Measurements from ENCODE around the gene ECE1. TPM values are rescaled to one million over a fixed set of nuclear protein-coding genes. Genes with fewer than 3 reads are reported as not detected.

The ECE1 gene
- total RNA-seq, 4 donors from 2014 or later, result 55.9 to 149 (median 112) TPM

DNA sequence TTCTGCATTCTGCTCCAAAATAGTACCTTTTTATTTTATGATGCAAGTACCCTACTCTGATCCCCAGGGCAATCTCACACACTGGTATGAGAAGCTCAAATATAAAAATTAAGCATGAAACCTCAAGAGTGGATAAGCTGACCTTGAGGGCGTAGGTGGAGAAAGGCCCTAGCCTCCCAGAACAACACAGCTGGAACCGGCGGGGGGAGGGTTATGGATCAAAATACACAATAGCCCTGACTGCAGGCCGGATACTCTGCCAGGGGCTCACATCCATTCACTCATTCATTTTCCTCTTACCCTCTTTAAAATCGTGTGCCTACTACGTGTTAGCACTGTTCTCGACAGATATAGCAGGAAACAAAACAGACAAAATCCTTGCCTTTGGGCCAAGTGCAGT, 32.8 kb upstream of the ECE1 start:
- WGBS, 2 donors (ENCODE audit: low coverage in 1 of 2), result 72 to 73% methylated on average over 6 to 7 of the region's 7 CpGs
- TF ChIP-seq POLR2A (IDR thresholded peaks at IDR 0.05) (no peak), CTCF (IDR thresholded peaks at IDR 0.05) (no peak), POLR2AphosphoS5 (IDR thresholded peaks at IDR 0.05) (no peak), EP300 (IDR thresholded peaks at IDR 0.05; ENCODE audit: low read depth) (no peak)
- in situ Hi-C loops (cut with MboI; ENCODE audit: low pct_ligation_motif_present in 1 of 4, low pct_unique_long_range_greater_than_20kb in 1 of 4, low sequenced_read_pairs in 3 of 4), result no loop called here
- Histone ChIP-seq H3K4me1 (peaks cover 73 to 100% (median 82%) of the 10 kb centered on the region in 4 donors), H3K36me3 (no peaks in the 10 kb centered on the region), H3K9me3 (no peaks in the 10 kb centered on the region), H3K4me3 (no peak overlapping the region), H3K27ac (peak overlapping the region; percentile 73 to 90 (median 82)), H3K27me3 (no peaks in the 10 kb centered on the region)
- DNase-seq, result no peak
- intact Hi-C loops (cut with DNase I; ENCODE audit: low total_unique reads), result no loop called here

- 32 to 66% methylated on average over 3 to 6 of the region's 6 CpGs for WGBS, 2 donors (ENCODE audit: low coverage in 1 of 2)
- in situ Hi-C loops (cut with MboI; ENCODE audit: low pct_ligation_motif_present in 1 of 4, low pct_unique_long_range_greater_than_20kb in 1 of 4, low sequenced_read_pairs in 3 of 4) (no loop called here), intact Hi-C loops (cut with DNase I; ENCODE audit: low total_unique reads) (no loop called here)
- TF ChIP-seq POLR2AphosphoS5 (IDR thresholded peaks at IDR 0.05) (no peak), EP300 (IDR thresholded peaks at IDR 0.05; ENCODE audit: low read depth) (no peak), POLR2A (IDR thresholded peaks at IDR 0.05) (no peak), CTCF (IDR thresholded peaks at IDR 0.05) (no peak)
- Histone ChIP-seq H3K36me3 (no peaks in the 10 kb centered on the region), H3K9me3 (no peaks in the 10 kb centered on the region), H3K27me3 (no peaks in the 10 kb centered on the region), H3K4me1 (peaks cover 75 to 100% (median 83%) of the 10 kb centered on the region in 4 donors), H3K4me3 (no peak overlapping the region), H3K27ac (peak overlapping the region; percentile 73 to 90 (median 82))
- no peak for DNase-seq
These were observed 32.4 kb upstream of the ECE1 start for GRCh38 chr1:21322681-21323016.

- peaks cover 74 to 100% (median 80%) of the 10 kb centered on the region in 4 donors for H3K4me1 ChIP-seq
- TF ChIP-seq CTCF (IDR thresholded peaks at IDR 0.05), result no peak
- TF ChIP-seq POLR2AphosphoS5 (IDR thresholded peaks at IDR 0.05), result no peak
- no peak for TF ChIP-seq EP300 (IDR thresholded peaks at IDR 0.05; ENCODE audit: low read depth)
- TF ChIP-seq POLR2A (IDR thresholded peaks at IDR 0.05), result no peak
- no peaks in the 10 kb centered on the region for H3K9me3 ChIP-seq
- no peaks in the 10 kb centered on the region for H3K27me3 ChIP-seq
- intact Hi-C loops (cut with DNase I; ENCODE audit: low total_unique reads) (no loop called here), in situ Hi-C loops (cut with MboI; ENCODE audit: low pct_ligation_motif_present in 1 of 4, low pct_unique_long_range_greater_than_20kb in 1 of 4, low sequenced_read_pairs in 3 of 4) (no loop called here)
- DNase-seq, result no peak
- WGBS, 2 donors (ENCODE audit: low coverage in 1 of 2), result 88% methylated on average over 9 of the region's 9 CpGs; no CpG with 5 or more reads in 1 of the 2 donors
- H3K36me3 ChIP-seq, result no peaks in the 10 kb centered on the region
- no peak overlapping the region for H3K4me3 ChIP-seq
- H3K27ac ChIP-seq, result peak overlapping the region; percentile 73 to 90 (median 82)
These were observed 31.9 kb upstream of the ECE1 start for GRCh38 chr1:21321963-21322680.

GRCh38 chr1:21320410-21321108, 30.3 kb upstream of the ECE1 start:
- Histone ChIP-seq H3K4me1 (peaks cover 60 to 96% (median 66%) of the 10 kb centered on the region in 4 donors), H3K27ac (peak overlapping the region; percentile 69 to 90 (median 76)), H3K9me3 (no peaks in the 10 kb centered on the region), H3K27me3 (no peaks in the 10 kb centered on the region), H3K4me3 (no peak overlapping the region), H3K36me3 (no peaks in the 10 kb centered on the region)
- 87 to 88% methylated on average over 7 to 12 of the region's 12 CpGs for WGBS, 2 donors (ENCODE audit: low coverage in 1 of 2)
- DNase-seq, result no peak
- in situ Hi-C loops (cut with MboI; ENCODE audit: low pct_ligation_motif_present in 1 of 4, low pct_unique_long_range_greater_than_20kb in 1 of 4, low sequenced_read_pairs in 3 of 4) (no loop called here), intact Hi-C loops (cut with DNase I; ENCODE audit: low total_unique reads) (no loop called here)
- TF ChIP-seq EP300 (IDR thresholded peaks at IDR 0.05; ENCODE audit: low read depth) (no peak), CTCF (IDR thresholded peaks at IDR 0.05) (no peak), POLR2AphosphoS5 (IDR thresholded peaks at IDR 0.05) (no peak), POLR2A (IDR thresholded peaks at IDR 0.05) (no peak)

Data from transverse colon (tissue), 4 donors.